GM23338 (cell line): ENCODE results near the gene ANKS1B. TPM values are rescaled to one million over a fixed set of nuclear protein-coding genes. Genes with fewer than 3 reads are reported as not detected.
"Not testable (repeated sequence)": the region's sequence is repeated elsewhere in the genome, so short reads cannot be mapped to it uniquely, and the experiment has no call there.

Source experiments
- ATAC-seq: fragments of 200-7000 bp; cut with Tn5 transposase; 3 replicates; pipeline ENCODE4 v1.9.1; 2020
- DNase-seq: peaks from one replicate; pipeline ENCODE4 v3.0.0-alpha.2; 2015; ENCODE audit warnings: low spot score
- H2AFZ ChIP-seq: fragments of 200-600 bp; sonication (generic); 2 replicates; pipeline ENCODE4 v1.8.0; 2016; ENCODE audit warnings: antibody characterized with exemption, mild to moderate bottlenecking, moderate library complexity
- H3F3A ChIP-seq: fragments of 200-600 bp; sonication (generic); replicated peaks from 2 replicates; pipeline ENCODE4 v1.8.0; 2017; ENCODE audit warnings: antibody characterized with exemption, mixed run types, low read depth
- H3K27ac ChIP-seq: fragments of 200-600 bp; sonication (generic); 2 replicates; pipeline ENCODE4 v1.6.1; 2016; ENCODE audit warnings: low read depth
- H3K27me3 ChIP-seq: fragments of 200-600 bp; sonication (generic); 2 replicates; pipeline ENCODE4 v1.8.0; 2016; ENCODE audit warnings: mild to moderate bottlenecking, mixed run types, moderate library complexity; ENCODE audit not compliant: insufficient read depth
- H3K36me3 ChIP-seq: fragments of 200-600 bp; sonication (generic); 2 replicates; pipeline ENCODE4 v1.8.0; 2016; ENCODE audit warnings: mild to moderate bottlenecking; ENCODE audit not compliant: insufficient read depth
- H3K4me1 ChIP-seq: fragments of 200-600 bp; sonication (generic); 2 replicates; pipeline ENCODE4 v1.8.0; 2016; ENCODE audit warnings: mild to moderate bottlenecking, moderate library complexity; ENCODE audit not compliant: insufficient read depth
- H3K4me2 ChIP-seq: fragments of 200-600 bp; sonication (generic); 2 replicates; pipeline ENCODE4 v1.7.1; 2017; ENCODE audit warnings: mixed run types
- H3K4me3 ChIP-seq: fragments of 200-600 bp; sonication (generic); 2 replicates; pipeline ENCODE4 v1.6.1; 2016; ENCODE audit warnings: mixed run types
- H3K79me2 ChIP-seq: fragments of 200-600 bp; sonication (generic); replicated peaks from 2 replicates; pipeline ENCODE4 v1.8.0; 2017; ENCODE audit warnings: mild to moderate bottlenecking; ENCODE audit not compliant: insufficient read depth
- H3K9me2 ChIP-seq: fragments of 200-600 bp; sonication (generic); 2 replicates; pipeline ENCODE4 v1.8.0; 2017; ENCODE audit not compliant: insufficient read depth
- H4K20me1 ChIP-seq: fragments of 200-600 bp; sonication (generic); replicated peaks from 2 replicates; pipeline ENCODE4 v1.8.0; 2017; ENCODE audit warnings: mild to moderate bottlenecking; ENCODE audit not compliant: insufficient read depth
- H3K27ac Mint-ChIP-seq: 2 replicates; pipeline ENCODE4 v1.8.0; 2020; ENCODE audit warnings: inconsistent platforms, mild to moderate bottlenecking, moderate library complexity, mixed read lengths
- H3K27me3 Mint-ChIP-seq: 3 replicates; pipeline ENCODE4 v1.8.0; 2022; ENCODE audit warnings: low read depth, mild to moderate bottlenecking, moderate library complexity, mixed read lengths, inconsistent platforms; ENCODE audit not compliant: insufficient read depth, poor library complexity
- H3K36me3 Mint-ChIP-seq: 3 replicates; pipeline ENCODE4 v1.8.0; 2021; ENCODE audit warnings: low read depth, mild to moderate bottlenecking, inconsistent platforms, moderate library complexity, mixed read lengths
- H3K4me1 Mint-ChIP-seq: 3 replicates; pipeline ENCODE4 v1.8.0; 2020; ENCODE audit warnings: mild to moderate bottlenecking, inconsistent platforms, mixed read lengths
- H3K4me3 Mint-ChIP-seq: 3 replicates; pipeline ENCODE4 v1.8.0; 2021; ENCODE audit warnings: moderate library complexity, mild to moderate bottlenecking, inconsistent platforms, mixed read lengths
- H3K9me3 Mint-ChIP-seq: 3 replicates; pipeline ENCODE4 v1.8.0; 2020; ENCODE audit warnings: moderate library complexity, mild to moderate bottlenecking, inconsistent platforms, mixed read lengths
- CREB1 ChIP-seq: fragments of 250-450 bp; sonication (Bioruptor Pico); IDR thresholded peaks from 2 replicates; pipeline ENCODE4 v1.5.0; 2020; ENCODE audit warnings: low read depth, mild to moderate bottlenecking, moderate library complexity
- ETS1 ChIP-seq: IDR thresholded peaks from 2 replicates; pipeline ENCODE4 v1.6.1; 2016; ENCODE audit warnings: antibody characterized with exemption
- EZH2 ChIP-seq: fragments of 200-600 bp; sonication (generic); IDR thresholded peaks from one replicate; pipeline ENCODE4 v1.8.0; 2017; ENCODE audit warnings: antibody characterized with exemption, mild to moderate bottlenecking, low read depth; ENCODE audit not compliant: unreplicated experiment
- EZH2phosphoT487 ChIP-seq: fragments of 200-600 bp; sonication (generic); IDR thresholded peaks from one replicate; pipeline ENCODE4 v1.8.1; 2018; ENCODE audit warnings: antibody characterized with exemption; ENCODE audit not compliant: unreplicated experiment
- JUNB ChIP-seq: IDR thresholded peaks from one replicate; pipeline ENCODE4 v1.6.1; 2016; ENCODE audit warnings: antibody characterized with exemption; ENCODE audit not compliant: unreplicated experiment
- NANOG ChIP-seq: IDR thresholded peaks from 2 replicates; pipeline ENCODE4 v1.6.1; 2016; ENCODE audit warnings: antibody characterized with exemption, borderline replicate concordance
- POLR2AphosphoS5 ChIP-seq: IDR thresholded peaks from 2 replicates; pipeline ENCODE4 v1.6.1; 2016; ENCODE audit warnings: antibody characterized with exemption, low read depth
- REST ChIP-seq: IDR thresholded peaks from one replicate; pipeline ENCODE4 v1.6.1; 2018; ENCODE audit warnings: antibody characterized with exemption; ENCODE audit not compliant: unreplicated experiment
- STAT1 ChIP-seq: IDR thresholded peaks from one replicate; pipeline ENCODE4 v1.6.1; 2016; ENCODE audit warnings: antibody characterized with exemption; ENCODE audit not compliant: unreplicated experiment
- ZNF114 ChIP-seq: fragments of 250-450 bp; sonication (Bioruptor Pico); IDR thresholded peaks from 2 replicates; pipeline ENCODE4 v1.5.0; 2020; ENCODE audit warnings: mild to moderate bottlenecking, moderate library complexity
- ZNF331 ChIP-seq: fragments of 250-450 bp; sonication (Bioruptor Pico); IDR thresholded peaks from 2 replicates; pipeline ENCODE4 v1.5.0; 2020; ENCODE audit warnings: low read depth, mild to moderate bottlenecking, moderate library complexity
- polyA plus RNA-seq: library from polyadenylated mRNA; unstranded; fragments of >200 nt; fragmentation: Nextera tagmentation; extraction: Ambion mirVana; gene quantifications from 2 replicates; pipeline ENCODE4 v1.2.1, GENCODE V29; 2016
- total RNA-seq: library from RNA; depleted of rRNA; stranded (reverse); fragments of >200 nt; shearing (Covaris generic); gene quantifications from 2 replicates; pipeline ENCODE4 v1.2.3, GENCODE V29; 2014

ANKS1B gene
- total and polyA plus RNA-seq, 2 experiments from 2014 or later, result 4.3 to 5.8 TPM

- not testable (repeated sequence) for H3K4me3 Mint-ChIP-seq, H3K27ac Mint-ChIP-seq, H2AFZ ChIP-seq, H4K20me1 ChIP-seq, H3K27me3 ChIP-seq, DNase-seq, H3K27me3 Mint-ChIP-seq, H3K36me3 ChIP-seq, H3K9me2 ChIP-seq, H3K4me2 ChIP-seq, H3K27ac ChIP-seq, H3K4me3 ChIP-seq, H3K4me1 ChIP-seq, H3F3A ChIP-seq, ATAC-seq, H3K79me2 ChIP-seq, H3K36me3 Mint-ChIP-seq, H3K4me1 Mint-ChIP-seq
- peaks cover 13% of the 10 kb centered on the region for H3K9me3 Mint-ChIP-seq
These were observed 268.8 kb downstream of the ANKS1B start for GRCh38 chr12:99715841-99716510.

DNA sequence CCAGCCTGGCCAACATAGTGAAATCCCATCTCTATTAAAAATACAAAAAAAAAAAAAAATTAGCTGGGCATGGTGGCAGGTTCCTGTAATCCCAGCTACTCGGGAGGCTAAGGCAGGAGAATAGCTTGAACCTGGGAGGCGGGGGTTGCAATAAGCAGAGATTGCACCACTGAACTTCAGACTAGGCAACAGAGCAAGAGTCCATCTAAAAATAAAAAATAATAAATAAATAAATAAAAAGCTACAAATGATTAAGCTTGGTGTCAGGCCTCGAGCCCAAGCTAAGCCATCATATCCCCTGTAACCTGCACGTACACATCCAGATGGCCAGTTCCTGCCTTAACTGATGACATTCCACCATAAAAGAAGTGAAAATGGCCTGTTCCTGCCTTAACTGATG, 269.8 kb downstream of the ANKS1B start:
- not testable (repeated sequence) for H3K4me3 ChIP-seq, H2AFZ ChIP-seq, H3K36me3 ChIP-seq, ATAC-seq, H3K4me1 ChIP-seq, H3K4me3 Mint-ChIP-seq, H3K27ac Mint-ChIP-seq, H3K4me1 Mint-ChIP-seq, H3F3A ChIP-seq, DNase-seq, H3K36me3 Mint-ChIP-seq, H3K9me2 ChIP-seq, H3K27me3 ChIP-seq, H3K79me2 ChIP-seq, H4K20me1 ChIP-seq, H3K27me3 Mint-ChIP-seq, H3K27ac ChIP-seq, H3K4me2 ChIP-seq
- peaks cover 13% of the 10 kb centered on the region for H3K9me3 Mint-ChIP-seq

GRCh38 chr12:99713946-99714520, 270.7 kb downstream of the ANKS1B start:
- peaks cover 7% of the 10 kb centered on the region for H3K4me1 Mint-ChIP-seq
- no peak overlapping the region for H3K27ac ChIP-seq
- H3K36me3 ChIP-seq, result no peaks in the 10 kb centered on the region
- no peak overlapping the region for H3K4me3 ChIP-seq
- no peaks in the 10 kb centered on the region for H3K27me3 ChIP-seq
- DNase-seq (no peak), ATAC-seq (no peak)
- no peak overlapping the region for H2AFZ ChIP-seq
- no peaks in the 10 kb centered on the region for H4K20me1 ChIP-seq
- H3K9me2 ChIP-seq, result no peaks in the 10 kb centered on the region
- no peak overlapping the region for H3K4me3 Mint-ChIP-seq
- H3K9me3 Mint-ChIP-seq, result peaks cover 13% of the 10 kb centered on the region
- no peaks in the 10 kb centered on the region for H3K4me1 ChIP-seq
- no peaks in the 10 kb centered on the region for H3K79me2 ChIP-seq
- no peak overlapping the region for H3K27ac Mint-ChIP-seq
- H3K36me3 Mint-ChIP-seq, result peaks cover 9% of the 10 kb centered on the region
- no peak overlapping the region for H3K4me2 ChIP-seq
- peaks cover 4% of the 10 kb centered on the region for H3K27me3 Mint-ChIP-seq
- H3F3A ChIP-seq, result no peaks in the 10 kb centered on the region
- TF ChIP-seq JUNB (no peak), ZNF331 (CRISPR knock-in tag) (no peak), EZH2 (no peak), EZH2phosphoT487 (no peak), NANOG (no peak), POLR2AphosphoS5 (no peak), ZNF114 (CRISPR knock-in tag) (no peak), ETS1 (no peak), REST (no peak), CREB1 (CRISPR knock-in tag) (no peak), STAT1 (no peak)
